Naive B cell (primary cell): Measurements from ENCODE around the gene VEPH1. TPM values are rescaled to one million over a fixed set of nuclear protein-coding genes. Genes with fewer than 3 reads are reported as not detected.

ENCODE experiments used
- ATAC-seq, 2 donors: fragments of 150-1000 bp; cut with Tn5 transposase; 2 replicates each; pipeline ENCODE4 v1.10.0; 2021; ENCODE audit warnings: low read depth in 2 of 2, mild to moderate bottlenecking in 2 of 2, moderate library complexity in 2 of 2
- DNase-seq: peaks from one replicate; pipeline ENCODE4 v3.0.0; 2022
- H3K27ac Mint-ChIP-seq, 6 donors: one replicate each; pipeline ENCODE4 v1.8.0; 2020 to 2022; ENCODE audit warnings: mild to moderate bottlenecking in 6 of 6, mixed read lengths in 6 of 6, moderate library complexity in 5 of 6, inconsistent platforms in 2 of 6
- H3K27me3 Mint-ChIP-seq, 3 donors: one replicate each; pipeline ENCODE4 v1.8.0; 2021 to 2022; ENCODE audit warnings: mixed read lengths in 3 of 3, mild to moderate bottlenecking in 1 of 3
- H3K36me3 Mint-ChIP-seq, 2 donors: one replicate each; pipeline ENCODE4 v1.8.0; 2020 to 2022; ENCODE audit warnings: mixed read lengths in 2 of 2, inconsistent platforms in 1 of 2, mild to moderate bottlenecking in 1 of 2
- H3K4me1 Mint-ChIP-seq, 3 donors: one replicate each; pipeline ENCODE4 v1.8.0; 2020 to 2022; ENCODE audit warnings: mixed read lengths in 3 of 3, inconsistent platforms in 1 of 3, mild to moderate bottlenecking in 1 of 3, moderate library complexity in 1 of 3
- H3K4me3 Mint-ChIP-seq, 8 donors: one replicate each; pipeline ENCODE4 v1.8.0; 2020 to 2022; ENCODE audit warnings: mild to moderate bottlenecking in 8 of 8, mixed read lengths in 8 of 8, moderate library complexity in 8 of 8, inconsistent platforms in 2 of 8
- H3K9me3 Mint-ChIP-seq, 7 donors: one replicate each; pipeline ENCODE4 v1.8.0; 2020 to 2022; ENCODE audit warnings: mixed read lengths in 7 of 7, mild to moderate bottlenecking in 5 of 7, inconsistent platforms in 2 of 7, moderate library complexity in 1 of 7
- polyA plus RNA-seq, 6 donors: library from polyadenylated mRNA; unstranded; fragments of 300-500 nt; fragmentation: Illumina TruSeq; gene quantifications; one replicate each; pipeline ENCODE4 v1.2.3, GENCODE V29; 2021; ENCODE audit warnings: low read depth in 6 of 6

The VEPH1 gene
- polyA plus RNA-seq, 6 donors from 2014 or later, result 0.20 to 1.6 TPM; not detected in 4

DNA sequence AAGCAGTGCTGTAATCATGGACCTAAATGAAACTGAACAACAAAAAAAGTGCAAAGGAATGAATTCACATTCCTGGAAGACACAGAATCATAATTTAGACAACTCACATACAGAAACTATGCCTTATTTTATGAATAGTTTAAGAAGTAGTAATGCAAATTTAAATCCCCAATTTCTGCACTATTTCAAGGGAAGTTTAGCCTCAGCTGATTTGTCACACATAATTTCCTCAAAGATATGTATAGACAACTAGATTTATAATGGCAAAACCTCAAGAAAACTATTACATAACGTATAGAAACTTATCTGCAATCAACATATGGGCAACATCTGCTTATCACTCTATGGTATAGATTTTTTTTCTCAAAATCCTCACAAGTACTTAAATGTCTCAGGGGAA is 74.4 kb downstream of the VEPH1 start:
- Mint-ChIP-seq H3K27me3 (peaks cover 0 to 8% (median 5%) of the 10 kb centered on the region in 3 donors), H3K4me3 (no peak overlapping the region), H3K36me3 (peaks cover 0 to 9% of the 10 kb centered on the region in 2 donors), H3K27ac (no peak overlapping the region), H3K4me1 (no peaks in the 10 kb centered on the region), H3K9me3 (peaks cover 7 to 21% (median 12%) of the 10 kb centered on the region in 7 donors)
- ATAC-seq (no peak), DNase-seq (no peak)

DNA sequence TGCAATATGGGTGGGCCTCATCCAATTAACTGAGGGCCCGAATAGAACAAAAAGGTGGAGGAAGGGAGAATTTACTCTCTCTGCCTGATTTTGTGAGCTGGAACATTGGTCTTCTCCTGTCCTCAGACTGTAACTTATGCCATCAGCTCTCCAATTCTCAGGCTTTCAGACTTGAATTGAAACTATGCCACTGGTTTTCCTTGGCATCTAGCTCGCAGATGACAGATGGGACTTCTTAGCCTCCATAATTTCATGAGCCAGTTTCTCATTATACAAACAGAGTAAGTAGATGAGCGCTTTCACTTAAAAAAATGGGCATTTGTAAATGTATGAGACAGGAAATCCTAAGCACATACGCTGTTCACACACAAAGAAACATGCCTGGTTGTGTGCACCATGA is 75.3 kb downstream of the VEPH1 start:
- DNase-seq (no peak), ATAC-seq (no peak)
- H3K27ac Mint-ChIP-seq, result no peak overlapping the region
- peaks cover 0 to 5% (median 0%) of the 10 kb centered on the region in 3 donors for H3K27me3 Mint-ChIP-seq
- no peaks in the 10 kb centered on the region for H3K4me1 Mint-ChIP-seq
- H3K4me3 Mint-ChIP-seq, result no peak overlapping the region
- peaks cover 7 to 21% (median 12%) of the 10 kb centered on the region in 7 donors for H3K9me3 Mint-ChIP-seq
- H3K36me3 Mint-ChIP-seq, result peaks cover 0 to 9% of the 10 kb centered on the region in 2 donors

DNA sequence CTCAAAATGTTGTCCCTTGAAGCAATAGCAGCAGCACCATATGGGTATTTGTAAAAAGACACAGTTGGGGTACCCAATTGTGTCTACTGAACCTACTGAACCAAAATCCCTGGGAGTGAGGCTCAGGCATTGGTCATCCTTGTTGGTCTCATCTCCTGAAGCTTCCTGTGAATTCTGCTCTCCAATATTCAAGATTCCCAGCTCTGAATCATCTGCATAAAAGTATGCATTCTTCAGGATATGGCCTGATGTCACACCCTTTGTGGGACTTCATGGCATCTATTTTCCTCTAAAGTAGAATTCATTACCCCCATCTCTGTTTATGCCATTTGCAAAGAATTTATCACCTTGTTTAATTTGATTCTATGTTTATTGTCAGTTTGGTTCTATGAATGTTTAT is 79.9 kb downstream of the VEPH1 start:
- H3K4me1 Mint-ChIP-seq, result no peaks in the 10 kb centered on the region
- peaks cover 7 to 30% (median 13%) of the 10 kb centered on the region in 7 donors for H3K9me3 Mint-ChIP-seq

DNA sequence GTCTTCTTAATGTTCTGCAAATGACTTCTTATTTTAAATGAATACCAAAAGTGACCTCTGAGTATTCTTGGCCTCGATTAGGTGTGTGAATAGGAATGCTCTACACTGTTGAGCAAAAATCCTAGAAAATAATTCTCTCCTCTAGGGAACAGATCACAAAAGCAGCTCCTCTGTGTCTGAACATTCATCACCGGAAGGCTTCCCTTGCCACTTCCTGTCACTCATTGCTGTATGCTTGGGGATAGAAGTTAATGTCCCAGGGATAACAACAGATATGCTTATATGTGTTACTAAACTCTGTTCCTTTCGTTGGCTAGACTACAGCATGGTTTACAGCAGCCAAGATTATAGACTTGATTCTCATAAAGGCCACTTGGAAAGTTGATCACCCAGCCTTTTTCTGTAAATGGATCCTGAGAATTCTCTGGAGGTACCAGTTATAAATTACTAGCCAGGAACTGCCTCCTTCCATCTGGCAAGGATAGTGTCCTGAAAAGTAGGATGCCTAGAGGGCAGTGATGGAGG is 82.5 kb downstream of the VEPH1 start:
- Mint-ChIP-seq H3K9me3 (peaks cover 3 to 23% (median 7%) of the 10 kb centered on the region in 7 donors), H3K27me3 (peaks cover 0 to 3% (median 0%) of the 10 kb centered on the region in 3 donors), H3K36me3 (peaks cover 0 to 9% of the 10 kb centered on the region in 2 donors), H3K4me3 (no peak overlapping the region), H3K27ac (no peak overlapping the region), H3K4me1 (no peaks in the 10 kb centered on the region)
- no peak for ATAC-seq
- DNase-seq, result no peak

More for the DNA sequence above, 79.9 kb downstream of the VEPH1 start:
- Mint-ChIP-seq H3K4me3 (no peak overlapping the region), H3K36me3 (peaks cover 0 to 9% of the 10 kb centered on the region in 2 donors), H3K27me3 (no peaks in the 10 kb centered on the region), H3K27ac (no peak overlapping the region)
- DNase-seq, result no peak
- ATAC-seq, result no peak

DNA sequence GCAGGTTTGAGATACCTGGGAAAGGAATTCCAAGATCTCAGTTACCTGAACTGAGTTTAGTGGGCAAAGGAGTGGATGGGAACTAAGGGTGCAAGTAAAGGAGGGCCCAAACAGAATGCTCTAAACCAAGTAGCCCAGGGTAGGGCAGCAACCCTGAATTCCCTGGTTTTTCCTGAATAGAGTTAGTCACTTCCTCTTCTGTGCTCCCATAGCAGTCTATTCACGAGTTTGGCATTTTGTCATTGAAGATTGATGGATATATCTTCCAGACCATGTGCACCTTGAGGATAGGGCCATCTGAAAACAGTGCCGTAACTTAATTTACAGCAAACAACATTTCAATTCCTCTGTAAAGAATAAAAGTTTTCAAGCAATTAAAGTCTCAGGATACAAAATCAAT is 85.1 kb downstream of the VEPH1 start:
- Mint-ChIP-seq H3K36me3 (no peaks in the 10 kb centered on the region), H3K4me3 (no peak overlapping the region), H3K4me1 (no peaks in the 10 kb centered on the region), H3K27me3 (peaks cover 0 to 6% (median 0%) of the 10 kb centered on the region in 3 donors), H3K9me3 (peaks cover 0 to 11% (median 0%) of the 10 kb centered on the region in 7 donors), H3K27ac (no peak overlapping the region)
- ATAC-seq, result no peak
- DNase-seq, result no peak

DNA sequence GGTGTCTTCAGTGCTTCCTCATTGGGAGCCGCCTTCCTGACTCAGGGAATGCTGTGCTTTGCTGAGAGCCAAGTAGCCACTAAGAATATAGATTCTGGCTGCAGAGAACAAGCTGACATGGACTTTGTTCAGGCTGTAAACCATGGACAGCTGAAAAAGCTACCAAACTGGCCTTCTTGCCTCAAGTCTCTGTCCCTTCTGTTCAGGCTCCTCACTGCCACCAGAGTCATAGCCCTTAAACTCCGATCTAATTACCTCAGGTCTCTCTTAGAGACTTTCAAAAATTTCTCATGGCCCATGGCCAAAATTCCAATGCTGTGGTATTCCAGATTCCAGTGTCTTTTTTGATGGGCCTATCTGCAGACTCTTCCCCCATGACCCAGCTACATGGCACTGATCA is 86.0 kb downstream of the VEPH1 start:
- no peak for ATAC-seq
- no peak overlapping the region for H3K27ac Mint-ChIP-seq

DNA sequence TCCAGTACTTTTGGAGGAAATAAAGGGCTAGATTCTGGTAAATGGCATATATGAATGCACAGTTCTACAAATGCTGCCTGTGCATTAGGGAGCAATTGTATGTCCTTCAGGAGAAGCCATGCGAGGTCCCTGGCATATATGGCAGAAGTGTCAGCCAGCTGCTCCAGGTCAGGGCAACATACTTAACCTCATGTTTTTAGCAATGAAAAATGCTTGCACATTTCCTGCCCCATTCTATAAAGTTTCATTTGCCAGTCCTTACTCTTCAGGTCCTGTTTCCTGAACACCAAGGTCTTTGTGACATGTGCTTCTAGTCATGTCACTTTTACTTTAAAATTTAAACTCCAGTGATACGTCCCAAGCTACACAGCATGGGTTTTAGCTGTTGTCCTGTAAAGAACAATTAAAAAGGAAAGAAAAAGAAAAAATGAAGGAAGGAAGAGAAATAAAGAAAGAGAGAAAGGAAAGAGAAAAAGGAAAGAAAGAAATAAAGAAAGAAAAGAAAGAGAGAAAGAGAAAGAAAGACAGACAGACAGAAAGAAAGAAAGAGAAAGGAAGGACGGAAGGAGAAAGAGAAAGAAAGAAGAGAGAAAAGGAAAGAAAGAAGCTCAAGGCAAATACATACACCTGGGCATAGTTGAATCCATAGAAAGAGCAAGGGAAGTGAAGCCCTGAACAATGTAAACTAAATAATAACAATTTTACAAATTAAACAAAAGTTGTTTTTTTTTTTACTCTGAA is 86.7 kb downstream of the VEPH1 start:
- peaks cover 0 to 10% (median 1%) of the 10 kb centered on the region in 7 donors for H3K9me3 Mint-ChIP-seq
- no peaks in the 10 kb centered on the region for H3K4me1 Mint-ChIP-seq
- peaks cover 0 to 6% (median 0%) of the 10 kb centered on the region in 3 donors for H3K27me3 Mint-ChIP-seq
- no peak overlapping the region for H3K27ac Mint-ChIP-seq
- ATAC-seq (no peak), DNase-seq (no peak)
- no peak overlapping the region for H3K4me3 Mint-ChIP-seq
- no peaks in the 10 kb centered on the region for H3K36me3 Mint-ChIP-seq

More for the DNA sequence above, 86.0 kb downstream of the VEPH1 start:
- Mint-ChIP-seq H3K9me3 (peaks cover 0 to 10% (median 0%) of the 10 kb centered on the region in 7 donors), H3K36me3 (no peaks in the 10 kb centered on the region), H3K4me1 (no peaks in the 10 kb centered on the region), H3K27me3 (peaks cover 0 to 6% (median 0%) of the 10 kb centered on the region in 3 donors), H3K4me3 (no peak overlapping the region)
- DNase-seq, result no peak

DNA sequence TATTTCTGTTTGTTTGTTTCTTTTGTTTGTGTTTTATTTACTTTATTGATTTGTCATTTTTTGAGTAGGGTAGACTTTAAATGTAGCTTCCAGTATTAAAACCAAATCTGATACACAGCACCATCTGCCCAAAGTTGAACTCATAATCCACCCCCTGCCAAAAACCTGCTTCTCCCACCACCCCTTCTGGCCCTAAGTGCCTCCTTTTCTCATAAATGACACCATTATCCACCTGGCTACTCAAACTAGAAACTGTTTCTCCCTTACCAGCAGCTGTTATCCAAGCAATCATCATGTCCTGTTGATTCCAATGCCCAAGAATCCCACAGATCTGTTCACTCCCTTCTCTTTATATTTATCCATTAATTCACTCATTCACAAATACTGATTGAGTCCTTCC is 88.4 kb downstream of the VEPH1 start:
- no peaks in the 10 kb centered on the region for H3K4me1 Mint-ChIP-seq
- ATAC-seq (no peak), DNase-seq (no peak)
- no peak overlapping the region for H3K4me3 Mint-ChIP-seq
- H3K9me3 Mint-ChIP-seq, result peaks cover 0 to 6% (median 0%) of the 10 kb centered on the region in 7 donors
- no peaks in the 10 kb centered on the region for H3K36me3 Mint-ChIP-seq
- no peak overlapping the region for H3K27ac Mint-ChIP-seq
- peaks cover 0 to 6% (median 0%) of the 10 kb centered on the region in 3 donors for H3K27me3 Mint-ChIP-seq

DNA sequence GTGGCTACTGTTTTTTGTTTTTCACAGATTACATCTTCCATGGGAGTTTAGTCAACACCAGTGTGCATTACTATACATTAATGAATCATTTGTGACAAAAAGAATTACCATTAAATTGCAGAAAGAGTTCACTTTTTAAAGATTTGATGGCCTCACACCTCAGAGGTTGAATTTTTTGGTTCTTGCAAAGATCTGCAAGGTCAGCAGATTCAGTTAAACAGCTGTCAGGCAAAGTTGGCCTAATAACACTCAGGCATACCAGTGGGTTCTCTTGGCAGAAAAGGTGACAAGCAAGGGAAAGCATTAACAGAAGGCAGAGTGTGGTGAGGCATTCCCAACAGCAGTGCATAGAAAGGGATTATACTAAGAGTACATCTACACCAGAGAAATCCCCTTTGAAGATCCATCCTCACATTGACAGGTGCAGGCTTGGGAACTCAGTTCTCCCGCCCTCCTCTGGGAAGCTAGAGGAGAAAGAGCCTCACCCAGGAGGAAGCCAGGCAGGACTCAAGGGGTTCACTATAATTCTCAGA is 90.8 kb downstream of the VEPH1 start:
- peaks cover 0 to 2% (median 0%) of the 10 kb centered on the region in 7 donors for H3K9me3 Mint-ChIP-seq

DNA sequence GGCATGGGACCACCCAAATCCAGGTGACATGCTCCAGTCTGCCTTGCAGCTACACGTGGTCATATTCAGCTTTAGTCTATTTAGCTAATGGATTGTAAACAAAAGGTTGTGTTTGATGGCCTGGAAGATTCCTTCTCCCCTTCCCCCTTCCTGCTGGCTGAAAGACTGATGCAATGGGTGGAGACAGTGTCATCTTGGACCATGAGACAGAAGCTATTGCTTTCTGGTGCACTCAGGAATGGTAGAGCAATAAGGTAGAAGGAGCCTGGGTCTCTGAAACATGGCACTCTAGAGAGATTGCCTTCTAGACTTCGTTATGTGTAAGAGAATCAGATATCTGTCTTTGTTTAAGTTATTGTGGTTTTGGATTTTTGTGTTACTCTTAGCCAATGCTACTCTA is 92.3 kb downstream of the VEPH1 start:
- Mint-ChIP-seq H3K27me3 (peaks cover 0 to 6% (median 0%) of the 10 kb centered on the region in 3 donors), H3K27ac (no peak overlapping the region), H3K4me1 (no peaks in the 10 kb centered on the region), H3K4me3 (no peak overlapping the region), H3K9me3 (peaks cover 0 to 2% (median 0%) of the 10 kb centered on the region in 7 donors), H3K36me3 (no peaks in the 10 kb centered on the region)
- DNase-seq (no peak), ATAC-seq (no peak)

More for the DNA sequence above, 90.8 kb downstream of the VEPH1 start:
- Mint-ChIP-seq H3K4me1 (no peaks in the 10 kb centered on the region), H3K4me3 (no peak overlapping the region), H3K27me3 (peaks cover 0 to 6% (median 0%) of the 10 kb centered on the region in 3 donors), H3K36me3 (no peaks in the 10 kb centered on the region), H3K27ac (no peak overlapping the region)
- DNase-seq (no peak), ATAC-seq (no peak)

DNA sequence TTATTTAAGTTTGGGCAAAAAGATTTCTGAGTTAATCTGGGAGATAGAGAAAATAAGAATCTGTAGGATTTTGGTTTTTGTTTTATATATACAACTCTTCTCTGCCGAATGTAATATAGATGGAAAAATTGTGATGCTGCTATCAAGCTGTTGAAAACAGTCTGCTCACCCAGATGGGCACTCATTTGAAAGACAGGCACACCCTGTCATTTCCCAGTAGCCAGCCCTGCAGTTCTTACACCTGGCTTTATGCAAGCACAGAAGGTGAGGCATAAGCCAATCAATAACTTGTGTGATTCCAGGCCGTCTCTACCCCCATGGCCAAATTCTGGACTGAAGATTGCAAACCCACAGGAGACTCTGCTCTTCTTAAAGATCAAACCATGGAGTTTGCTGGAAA is 93.7 kb downstream of the VEPH1 start:
- no peaks in the 10 kb centered on the region for H3K27me3 Mint-ChIP-seq
- ATAC-seq, result no peak
- no peak overlapping the region for H3K27ac Mint-ChIP-seq
- H3K9me3 Mint-ChIP-seq, result peaks cover 0 to 2% (median 0%) of the 10 kb centered on the region in 7 donors
- no peak for DNase-seq
- H3K4me3 Mint-ChIP-seq, result no peak overlapping the region
- H3K4me1 Mint-ChIP-seq, result no peaks in the 10 kb centered on the region
- no peaks in the 10 kb centered on the region for H3K36me3 Mint-ChIP-seq

DNA sequence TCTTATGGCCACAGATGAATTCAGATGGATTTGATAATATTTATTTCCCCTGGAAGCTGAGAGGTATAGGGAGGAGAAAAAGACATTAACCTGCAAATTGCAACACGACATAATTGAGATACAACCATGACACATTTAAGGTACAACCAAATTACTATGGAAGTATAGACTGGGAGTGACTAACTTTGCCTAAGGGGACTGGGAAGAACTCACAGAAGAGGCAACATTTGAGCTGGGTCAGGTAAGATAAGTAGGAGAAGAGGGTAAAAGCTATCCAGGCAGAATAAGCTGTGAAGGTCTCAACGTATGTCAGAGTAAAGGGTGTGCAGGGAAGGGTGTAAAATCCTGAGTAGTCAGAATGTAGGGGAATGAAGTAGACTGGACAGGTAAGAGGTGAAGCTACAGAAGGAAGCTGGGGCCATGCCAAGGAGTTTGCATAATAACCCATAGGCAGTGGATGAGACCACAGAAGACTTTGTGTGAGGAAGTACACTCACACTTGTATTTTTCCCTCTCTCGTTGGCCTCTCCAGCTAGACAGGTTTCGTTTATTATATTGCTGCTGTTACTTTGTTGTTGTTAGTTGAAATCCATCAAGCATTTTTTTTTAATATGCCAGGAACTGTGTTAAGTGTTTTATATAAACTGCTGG is 94.6 kb downstream of the VEPH1 start:
- no peaks in the 10 kb centered on the region for H3K36me3 Mint-ChIP-seq
- H3K27me3 Mint-ChIP-seq, result no peaks in the 10 kb centered on the region
- ATAC-seq (no peak), DNase-seq (no peak)
- no peak overlapping the region for H3K4me3 Mint-ChIP-seq
- no peaks in the 10 kb centered on the region for H3K4me1 Mint-ChIP-seq
- no peak overlapping the region for H3K27ac Mint-ChIP-seq
- H3K9me3 Mint-ChIP-seq, result peaks cover 0 to 2% (median 0%) of the 10 kb centered on the region in 7 donors

DNA sequence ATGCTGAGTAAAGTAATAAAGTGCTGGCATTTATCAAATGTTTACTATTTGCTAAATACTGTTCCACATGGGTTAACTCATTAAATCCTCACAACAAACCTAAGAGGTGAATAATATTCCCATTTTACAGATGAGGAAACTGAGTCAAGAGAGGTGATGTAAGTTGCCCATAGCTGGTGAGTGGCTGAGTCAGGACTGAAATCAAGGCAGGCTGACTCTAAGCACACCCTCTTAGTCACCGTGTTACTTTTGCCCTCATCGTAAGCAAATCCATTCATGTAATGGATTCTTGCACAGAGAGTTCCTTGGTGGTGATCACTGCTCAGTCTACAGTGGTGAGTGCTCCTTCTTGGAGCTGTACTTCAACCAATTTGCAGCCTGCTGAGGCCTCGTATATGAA is 95.4 kb downstream of the VEPH1 start:
- Mint-ChIP-seq H3K9me3 (peaks cover 0 to 2% (median 0%) of the 10 kb centered on the region in 7 donors), H3K27ac (no peak overlapping the region), H3K36me3 (no peaks in the 10 kb centered on the region), H3K4me1 (no peaks in the 10 kb centered on the region), H3K4me3 (no peak overlapping the region), H3K27me3 (no peaks in the 10 kb centered on the region)
- DNase-seq, result no peak
- no peak for ATAC-seq
